Stimulated activated memory B cell treated with anti-CD40 and anti-IgM and Interleukin-4, amounts not matched to agents 10 μg/mL and 1 μg/mL and 100 μg/mL, for 72 hours (primary cell): ENCODE measurements around the gene HPCAL1.
"Not testable (repeated sequence)": the region's sequence is repeated elsewhere in the genome, so short reads cannot be mapped to it uniquely, and the experiment has no call there.

Experiments
- ATAC-seq: fragments of 150-1000 bp; cut with Tn5 transposase; 2 replicates; pipeline ENCODE4 v1.10.0; 2021
- H3K27ac Mint-ChIP-seq: one replicate; pipeline ENCODE4 v1.8.0; 2022; ENCODE audit warnings: mild to moderate bottlenecking, mixed read lengths
- H3K27me3 Mint-ChIP-seq: one replicate; pipeline ENCODE4 v1.8.0; 2022; ENCODE audit warnings: mixed read lengths
- H3K36me3 Mint-ChIP-seq: one replicate; pipeline ENCODE4 v1.8.0; 2022; ENCODE audit warnings: mixed read lengths
- H3K4me1 Mint-ChIP-seq: one replicate; pipeline ENCODE4 v1.8.0; 2022; ENCODE audit warnings: mixed read lengths
- H3K4me3 Mint-ChIP-seq: one replicate; pipeline ENCODE4 v1.8.0; 2022; ENCODE audit warnings: mild to moderate bottlenecking, moderate library complexity, mixed read lengths
- H3K9me3 Mint-ChIP-seq: one replicate; pipeline ENCODE4 v1.8.0; 2022; ENCODE audit warnings: mixed read lengths

The HPCAL1 gene

GRCh38 chr2:10439971-10440370 lies 137.3 kb downstream of the HPCAL1 start:
- Mint-ChIP-seq H3K4me3 (no peak overlapping the region), H3K9me3 (no peaks in the 10 kb centered on the region), H3K27me3 (no peaks in the 10 kb centered on the region), H3K4me1 (peaks cover 20% of the 10 kb centered on the region), H3K36me3 (peaks cover 48% of the 10 kb centered on the region), H3K27ac (no peak overlapping the region)
- ATAC-seq = no peak

GRCh38 chr2:10440736-10441135 lies 138.0 kb downstream of the HPCAL1 start:
- no peaks in the 10 kb centered on the region for H3K9me3 Mint-ChIP-seq
- no peak for ATAC-seq
- H3K4me3 Mint-ChIP-seq = no peak overlapping the region
- H3K4me1 Mint-ChIP-seq = peaks cover 22% of the 10 kb centered on the region
- peaks cover 49% of the 10 kb centered on the region for H3K36me3 Mint-ChIP-seq
- H3K27ac Mint-ChIP-seq = no peak overlapping the region
- H3K27me3 Mint-ChIP-seq = no peaks in the 10 kb centered on the region

GRCh38 chr2:10441948-10442347 lies 139.2 kb downstream of the HPCAL1 start:
- no peak for ATAC-seq
- Mint-ChIP-seq H3K27ac (no peak overlapping the region), H3K36me3 (peaks cover 49% of the 10 kb centered on the region), H3K4me3 (no peak overlapping the region), H3K27me3 (no peaks in the 10 kb centered on the region), H3K4me1 (peaks cover 24% of the 10 kb centered on the region), H3K9me3 (no peaks in the 10 kb centered on the region)

GRCh38 chr2:10442469-10443126 lies 139.9 kb downstream of the HPCAL1 start:
- not testable (repeated sequence) for H3K9me3 Mint-ChIP-seq, H3K4me3 Mint-ChIP-seq, ATAC-seq, H3K27ac Mint-ChIP-seq, H3K27me3 Mint-ChIP-seq
- Mint-ChIP-seq H3K4me1 (peaks cover 24% of the 10 kb centered on the region), H3K36me3 (peaks cover 49% of the 10 kb centered on the region)

- Mint-ChIP-seq H3K36me3 (peaks cover 44% of the 10 kb centered on the region), H3K27ac (peak overlapping the region; percentile 87), H3K9me3 (no peaks in the 10 kb centered on the region), H3K4me3 (peak overlapping the region; percentile 86), H3K4me1 (peaks cover 31% of the 10 kb centered on the region), H3K27me3 (no peaks in the 10 kb centered on the region)
- no peak for ATAC-seq
Observed at GRCh38 chr2:10444463-10444862, 141.8 kb downstream of the HPCAL1 start.

- H3K36me3 Mint-ChIP-seq = peaks cover 33% of the 10 kb centered on the region
- peaks cover 37% of the 10 kb centered on the region for H3K4me1 Mint-ChIP-seq
- no peaks in the 10 kb centered on the region for H3K27me3 Mint-ChIP-seq
- H3K27ac Mint-ChIP-seq = peak overlapping the region; percentile 87
- H3K9me3 Mint-ChIP-seq = no peaks in the 10 kb centered on the region
- ATAC-seq = no peak
- peak overlapping the region; percentile 86 for H3K4me3 Mint-ChIP-seq
Observed at GRCh38 chr2:10446631-10447030, 143.9 kb downstream of the HPCAL1 start.

- peaks cover 26% of the 10 kb centered on the region for H3K36me3 Mint-ChIP-seq
- ATAC-seq = peak; percentile 63
- peak overlapping the region; percentile 87 for H3K27ac Mint-ChIP-seq
- H3K27me3 Mint-ChIP-seq = no peaks in the 10 kb centered on the region
- peak overlapping the region; percentile 92 for H3K4me3 Mint-ChIP-seq
- H3K4me1 Mint-ChIP-seq = peaks cover 37% of the 10 kb centered on the region
- no peaks in the 10 kb centered on the region for H3K9me3 Mint-ChIP-seq
Observed at GRCh38 chr2:10447300-10447894, 144.7 kb downstream of the HPCAL1 start.

GRCh38 chr2:10447895-10448575 lies 145.3 kb downstream of the HPCAL1 start, which contains the start of gene ODC1:
TSS of gene ODC1 (minus strand) at chr2:10448327. CDS start at chr2:10445032, 3,295 bp downstream.
- Mint-ChIP-seq H3K27me3 (no peaks in the 10 kb centered on the region), H3K4me3 (peak within 1 kb of the TSS; percentile 92), H3K27ac (peak within 1 kb of the TSS; percentile 87), H3K36me3 (peaks cover 20% of the 10 kb centered on the region), H3K4me1 (peaks cover 37% of the 10 kb centered on the region), H3K9me3 (no peaks in the 10 kb centered on the region)
- ATAC-seq = peak; percentile 93

GRCh38 chr2:10448576-10449485 lies 146.1 kb downstream of the HPCAL1 start:
- Mint-ChIP-seq H3K36me3 (peaks cover 12% of the 10 kb centered on the region), H3K9me3 (no peaks in the 10 kb centered on the region), H3K27ac (peak overlapping the region; percentile 85), H3K4me3 (peak overlapping the region; percentile 78), H3K27me3 (no peaks in the 10 kb centered on the region), H3K4me1 (peaks cover 31% of the 10 kb centered on the region)
- peak; percentile 81 for ATAC-seq

GRCh38 chr2:10449486-10449831 lies 146.8 kb downstream of the HPCAL1 start:
- Mint-ChIP-seq H3K4me1 (peaks cover 25% of the 10 kb centered on the region), H3K9me3 (no peaks in the 10 kb centered on the region), H3K36me3 (peaks cover 6% of the 10 kb centered on the region), H3K27ac (peak overlapping the region; percentile 85), H3K27me3 (no peaks in the 10 kb centered on the region), H3K4me3 (peak overlapping the region; percentile 78)
- ATAC-seq = no peak

GRCh38 chr2:10449838-10450691 lies 147.4 kb downstream of the HPCAL1 start:
- Mint-ChIP-seq H3K27ac (peak overlapping the region; percentile 85), H3K27me3 (no peaks in the 10 kb centered on the region), H3K9me3 (no peaks in the 10 kb centered on the region), H3K4me3 (no peak overlapping the region), H3K36me3 (no peaks in the 10 kb centered on the region), H3K4me1 (peaks cover 19% of the 10 kb centered on the region)
- no peak for ATAC-seq

GRCh38 chr2:10451819-10452218 lies 149.1 kb downstream of the HPCAL1 start:
- H3K4me3 Mint-ChIP-seq = no peak overlapping the region

GRCh38 chr2:10452312-10452711 lies 149.6 kb downstream of the HPCAL1 start:
- no peak for ATAC-seq
- H3K4me1 Mint-ChIP-seq = peaks cover 13% of the 10 kb centered on the region
- H3K4me3 Mint-ChIP-seq = no peak overlapping the region
- H3K36me3 Mint-ChIP-seq = no peaks in the 10 kb centered on the region
- H3K9me3 Mint-ChIP-seq = no peaks in the 10 kb centered on the region
- no peaks in the 10 kb centered on the region for H3K27me3 Mint-ChIP-seq
- H3K27ac Mint-ChIP-seq = no peak overlapping the region

More at GRCh38 chr2:10451819-10452218, 149.1 kb downstream of the HPCAL1 start:
- Mint-ChIP-seq H3K27me3 (no peaks in the 10 kb centered on the region), H3K9me3 (no peaks in the 10 kb centered on the region), H3K27ac (no peak overlapping the region), H3K36me3 (no peaks in the 10 kb centered on the region), H3K4me1 (peaks cover 13% of the 10 kb centered on the region)
- ATAC-seq = no peak
